Bladder microvascular endothelial cell (primary cell): ENCODE measurements around the gene EPB41L5. TPM values are rescaled to one million over a fixed set of nuclear protein-coding genes. Genes with fewer than 3 reads are reported as not detected.

Source experiments
- total RNA-seq: library from RNA; depleted of rRNA; stranded (reverse); fragments of >200 nt; gene quantifications from 2 replicates; pipeline ENCODE4 v1.2.3, GENCODE V29; 2014

EPB41L5 gene
- total RNA-seq, result 11.2 and 23.9 TPM in 2 replicates

DNA sequence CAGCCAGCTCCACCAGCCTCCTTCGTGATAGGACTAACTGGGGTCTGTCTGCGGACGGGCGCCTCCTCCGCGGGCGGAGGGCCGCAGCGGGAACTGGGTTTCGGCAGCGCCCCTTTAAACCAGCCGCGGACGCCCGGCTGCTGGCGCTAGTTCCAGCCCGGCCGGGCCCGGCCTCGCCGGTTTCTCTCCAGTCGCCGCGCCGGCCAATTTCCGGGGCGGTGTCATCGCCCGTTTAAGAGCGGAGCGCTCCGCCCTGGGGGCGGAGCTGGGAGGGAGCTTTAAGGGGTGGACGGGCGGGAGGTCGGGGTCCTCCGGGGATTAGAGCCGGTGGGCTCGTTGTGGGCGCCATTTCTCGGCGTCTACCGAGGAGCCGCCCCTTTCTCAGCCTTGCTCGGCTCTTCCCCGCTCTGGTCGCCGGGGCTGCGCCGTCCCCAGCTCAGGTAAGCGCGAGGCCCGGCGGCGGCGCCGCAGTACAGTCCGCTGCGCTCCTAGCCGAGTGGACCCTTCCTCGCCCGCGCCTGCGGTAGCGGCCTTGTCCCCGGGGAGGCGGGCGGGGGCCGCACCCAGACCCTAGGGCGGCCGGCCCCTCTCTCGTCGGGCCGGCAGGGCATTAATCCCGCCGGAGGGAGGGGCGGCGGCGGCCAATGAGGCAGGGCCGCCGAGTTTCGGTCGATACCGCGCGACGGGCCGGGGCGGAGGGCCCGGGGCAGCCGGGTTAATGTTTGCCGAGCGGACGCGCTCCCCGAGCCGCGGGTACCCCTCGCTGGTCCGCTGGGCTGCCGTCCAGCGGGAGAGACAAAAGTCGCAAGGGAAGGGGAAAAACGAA lies at the start of gene EPB41L5:
EPB41L5 (plus strand) TSS at position 307 of the 826 bp plus-strand sequence. CDS start 6,008 bp downstream, outside the sequence.

DNA sequence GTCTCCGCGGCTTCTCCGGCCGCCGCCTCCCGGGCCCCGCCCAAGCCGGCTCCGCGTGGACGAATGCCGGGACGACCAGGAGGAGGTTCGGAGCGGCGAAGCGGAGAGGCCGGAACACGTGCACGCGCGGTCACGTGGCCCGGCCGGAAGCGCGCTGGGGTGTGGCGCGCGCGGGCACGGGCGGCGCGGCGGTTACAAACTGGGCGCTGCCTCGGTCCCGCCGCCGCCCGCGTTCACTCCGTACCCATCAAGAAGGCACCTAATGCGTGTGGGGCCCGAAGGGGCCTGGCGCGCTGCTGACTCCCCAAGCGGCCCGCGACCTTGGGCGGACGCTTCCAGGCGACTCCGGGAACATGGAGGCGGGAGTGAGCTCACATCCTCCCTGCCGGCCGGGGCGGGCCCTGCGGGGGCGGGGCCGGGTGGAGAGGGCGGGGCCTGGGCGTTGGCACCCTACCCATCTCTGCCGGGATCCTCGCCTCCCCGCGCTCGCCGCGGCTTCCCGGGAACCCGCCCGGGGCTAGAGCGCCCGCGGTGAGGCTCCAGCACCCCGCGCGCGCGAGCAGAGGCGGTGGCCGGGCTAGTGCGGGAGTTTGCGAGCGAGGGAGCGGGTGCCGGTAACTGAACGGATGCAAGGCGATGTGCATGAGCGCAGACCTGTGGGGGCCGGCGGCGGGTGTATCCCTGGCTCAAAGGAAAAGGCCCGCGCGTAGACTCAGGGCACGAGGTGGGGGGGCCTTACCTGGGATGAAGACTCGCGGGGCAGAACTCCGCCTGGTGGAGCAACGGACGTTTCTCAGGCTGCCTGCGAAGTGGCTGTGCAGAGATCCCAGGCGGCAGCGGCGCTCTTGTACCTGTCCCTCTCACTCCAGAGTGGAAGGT lies 210.4 kb downstream of the EPB41L5 start, which contains the start of gene TMEM185B:
TMEM185B (minus strand) TSS at position 367 of the 879 bp plus-strand sequence. CDS start 424 bp downstream, outside the sequence.

Other genes starting within 250 kb of the EPB41L5 start
- gene TMEM185B, start 210.3 kb downstream of the EPB41L5 start, total RNA-seq, result 14.1 and 29.1 TPM in 2 replicates
- 143 and 154 TPM in 2 replicates for gene RALB, start 239.8 kb downstream of the EPB41L5 start, total RNA-seq